ENCODE results near the gene MTG2.
A peak's percentile ranks its signal among the peaks of the same experiment; 100 is the strongest.

The MTG2 gene

GRCh38 chr20:62136283-62137091 is 46.3 kb upstream of the MTG2 start:
- H3K9me3 ChIP-seq (ENCODE audit: control insufficient read depth, insufficient read depth, low read depth, low read length), result no peaks in the 10 kb centered on the region
- POLR2A ChIA-PET, result interaction anchor here (0.7 to 3.5 kb wide), 7 partner anchors 10 to 255 kb away, joined by 3 to 15 read pairs (median 5); partner anchors contain the start of gene TAF4
- H3K4me1 ChIP-seq (ENCODE audit: control insufficient read depth, insufficient read depth, low read length), result no peaks in the 10 kb centered on the region
- peak overlapping the region; percentile 42; the same call in 1 of the 2 replicates for H3K27ac ChIP-seq (ENCODE audit: extremely low read depth, low read depth, low read length)
- TF ChIP-seq ZNF341 (tag by site-specific recombination; IDR thresholded peaks at IDR 0.05; ENCODE audit: low read depth) (peak; percentile 26; the same call in 1 of the 2 replicates), PRDM1 (tag by site-specific recombination; IDR thresholded peaks at IDR 0.05) (peak; percentile 51; the same call in 1 of the 2 replicates), ZNF639 (tag by site-specific recombination; IDR thresholded peaks at IDR 0.05) (no peak), ZNF362 (tag by site-specific recombination; IDR thresholded peaks at IDR 0.05) (0 out of 2 replicates have a peak, but pooled peaks have one; percentile 47), CTCF (tag by site-specific recombination; IDR thresholded peaks at IDR 0.05) (peak; percentile 57), ZNF654 (tag by site-specific recombination; IDR thresholded peaks at IDR 0.05; ENCODE audit: low read depth) (peak; percentile 70), ZNF335 (tag by site-specific recombination; conservative IDR thresholded peaks at IDR 0.05) (no peak), ZNF510 (tag by site-specific recombination; IDR thresholded peaks at IDR 0.05; ENCODE audit: insufficient replicate concordance) (no peak), ZNF18 (tag by site-specific recombination; IDR thresholded peaks at IDR 0.05) (no peak), ZNF223 (tag by site-specific recombination; IDR thresholded peaks at IDR 0.05) (no peak), ZNF239 (tag by site-specific recombination; IDR thresholded peaks at IDR 0.05) (no peak)
- H3K36me3 ChIP-seq (ENCODE audit: control insufficient read depth in 2 of 2, insufficient read depth in 1 of 2, low read length in 2 of 2), result peaks cover 9 to 99% of the 10 kb centered on the region in 2 experiments; a peak in 2 of 3 replicates
- CTCF ChIA-PET, result interaction anchor here (0.6 to 3.5 kb wide), 8 partner anchors 9 to 126 kb away, joined by 3 to 33 read pairs (median 4); no protein-coding TSS in a partner anchor
- no peak overlapping the region for H3K4me3 ChIP-seq (ENCODE audit: low read depth, low read length)

GRCh38 chr20:62137092-62137384 is 45.8 kb upstream of the MTG2 start:
- POLR2A ChIA-PET, result interaction anchor here (1.4 to 3.5 kb wide), 2 partner anchors 70 to 126 kb away, joined by 3 to 15 read pairs; partner anchors contain the start of gene TAF4
- CTCF ChIA-PET, result interaction anchor here (1.1 to 3.5 kb wide), 4 partner anchors 11 to 126 kb away, joined by 3 to 33 read pairs (median 12); no protein-coding TSS in a partner anchor
- no peaks in the 10 kb centered on the region for H3K4me1 ChIP-seq (ENCODE audit: control insufficient read depth, insufficient read depth, low read length)
- H3K27ac ChIP-seq (ENCODE audit: extremely low read depth, low read depth, low read length), result no peak overlapping the region
- peaks cover 9 to 96% of the 10 kb centered on the region in 2 experiments; a peak in 2 of 3 replicates for H3K36me3 ChIP-seq (ENCODE audit: control insufficient read depth in 2 of 2, insufficient read depth in 1 of 2, low read length in 2 of 2)
- no peak overlapping the region for H3K4me3 ChIP-seq (ENCODE audit: low read depth, low read length)
- no peak for TF ChIP-seq FEZF1 (tag by site-specific recombination; IDR thresholded peaks at IDR 0.05)
- TF ChIP-seq CTCF (tag by site-specific recombination; IDR thresholded peaks at IDR 0.05), result peak; percentile 2; the same call in 1 of the 2 replicates
- H3K9me3 ChIP-seq (ENCODE audit: control insufficient read depth, insufficient read depth, low read depth, low read length), result no peaks in the 10 kb centered on the region
